ENCODE measurements around the gene UNCX. TPM values are rescaled to one million over a fixed set of nuclear protein-coding genes. Genes with fewer than 3 reads are reported as not detected.
"Not testable (repeated sequence)": the region's sequence is repeated elsewhere in the genome, so short reads cannot be mapped to it uniquely, and the experiment has no call there.

Gene UNCX
- total RNA-seq, 3 donors from 2014 or later, result not detected

DNA sequence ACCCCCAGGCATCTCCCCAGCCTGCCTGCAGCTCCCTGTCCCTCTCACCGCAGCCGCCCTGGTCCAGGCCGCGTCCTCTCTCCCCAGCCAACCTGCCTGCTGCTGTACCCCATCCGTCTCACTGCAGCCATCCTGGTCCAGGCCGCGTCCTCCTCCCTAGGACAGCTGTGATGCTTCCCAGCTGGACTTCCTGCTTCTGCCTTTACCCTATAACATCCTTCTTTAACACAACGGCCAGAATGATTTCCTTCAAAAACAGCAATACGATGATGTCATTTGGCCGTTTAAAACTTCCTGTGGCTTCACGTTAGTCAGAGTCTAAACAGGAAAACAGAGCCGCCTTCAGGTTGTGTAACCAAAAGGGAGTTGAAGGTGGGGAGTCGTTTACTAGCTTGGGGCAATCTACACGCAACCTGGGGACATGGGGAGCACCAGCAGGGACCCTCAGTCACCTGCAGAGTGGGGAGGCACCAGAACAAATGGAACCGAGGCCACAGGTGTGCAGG is 40.4 kb upstream of the UNCX start:
- Histone ChIP-seq H3K4me1 (no peaks in the 10 kb centered on the region), H3K9me3 (no peaks in the 10 kb centered on the region), H3K27me3 (peaks cover 0 to 41% of the 10 kb centered on the region in 2 donors), H3K36me3 (no peaks in the 10 kb centered on the region), H3K4me3 (no peak overlapping the region), H3K27ac (no peak overlapping the region)
- intact Hi-C loops (cut with DNase I; ENCODE audit: low total_unique reads), result no loop called here
- DNase-seq (ENCODE audit: low spot score in 2 of 2), result no peak
- TF ChIP-seq, protein P1, sequence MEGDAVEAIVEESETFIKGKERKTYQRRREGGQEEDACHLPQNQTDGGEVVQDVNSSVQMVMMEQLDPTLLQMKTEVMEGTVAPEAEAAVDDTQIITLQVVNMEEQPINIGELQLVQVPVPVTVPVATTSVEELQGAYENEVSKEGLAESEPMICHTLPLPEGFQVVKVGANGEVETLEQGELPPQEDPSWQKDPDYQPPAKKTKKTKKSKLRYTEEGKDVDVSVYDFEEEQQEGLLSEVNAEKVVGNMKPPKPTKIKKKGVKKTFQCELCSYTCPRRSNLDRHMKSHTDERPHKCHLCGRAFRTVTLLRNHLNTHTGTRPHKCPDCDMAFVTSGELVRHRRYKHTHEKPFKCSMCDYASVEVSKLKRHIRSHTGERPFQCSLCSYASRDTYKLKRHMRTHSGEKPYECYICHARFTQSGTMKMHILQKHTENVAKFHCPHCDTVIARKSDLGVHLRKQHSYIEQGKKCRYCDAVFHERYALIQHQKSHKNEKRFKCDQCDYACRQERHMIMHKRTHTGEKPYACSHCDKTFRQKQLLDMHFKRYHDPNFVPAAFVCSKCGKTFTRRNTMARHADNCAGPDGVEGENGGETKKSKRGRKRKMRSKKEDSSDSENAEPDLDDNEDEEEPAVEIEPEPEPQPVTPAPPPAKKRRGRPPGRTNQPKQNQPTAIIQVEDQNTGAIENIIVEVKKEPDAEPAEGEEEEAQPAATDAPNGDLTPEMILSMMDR (IDR thresholded peaks at IDR 0.05), result no peak
- TF ChIP-seq POLR2A (IDR thresholded peaks at IDR 0.05) (no peak), POLR2AphosphoS5 (IDR thresholded peaks at IDR 0.05) (no peak)

- Histone ChIP-seq H3K4me3 (no peak overlapping the region), H3K27ac (no peak overlapping the region), H3K27me3 (peaks cover 0 to 41% of the 10 kb centered on the region in 2 donors), H3K36me3 (no peaks in the 10 kb centered on the region), H3K4me1 (no peaks in the 10 kb centered on the region), H3K9me3 (no peaks in the 10 kb centered on the region)
- TF ChIP-seq, protein P1 (IDR thresholded peaks at IDR 0.05), result peak in 2 of 3 donors; percentile 22 to 35
- TF ChIP-seq POLR2AphosphoS5 (IDR thresholded peaks at IDR 0.05) (no peak), POLR2A (IDR thresholded peaks at IDR 0.05) (no peak)
- no peak for DNase-seq (ENCODE audit: low spot score in 2 of 2)
- intact Hi-C loops (cut with DNase I; ENCODE audit: low total_unique reads), result no loop called here
Measured at GRCh38 chr7:1193593-1194424, 38.9 kb upstream of the UNCX start.

DNA sequence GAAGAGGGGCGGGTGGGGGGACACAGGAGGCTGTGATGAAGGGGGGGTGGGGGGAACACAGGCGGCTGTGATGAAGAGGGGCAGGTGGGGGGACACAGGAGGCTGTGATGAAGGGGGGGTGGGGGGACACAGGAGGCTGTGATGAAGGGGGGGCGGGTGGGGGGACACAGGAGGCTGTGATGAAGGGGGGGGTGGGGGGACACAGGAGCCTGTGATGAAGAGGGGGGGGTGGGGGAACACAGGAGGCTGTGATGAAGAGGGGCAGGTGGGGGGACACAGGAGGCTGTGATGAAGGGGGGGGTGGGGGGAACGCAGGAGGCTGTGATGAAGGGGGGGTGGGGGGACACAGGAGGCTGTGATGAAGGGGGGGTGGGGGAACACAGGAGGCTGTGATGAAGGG is 36.2 kb upstream of the UNCX start:
- H3K4me1 ChIP-seq; H3K4me3 ChIP-seq; H3K27ac ChIP-seq; DNase-seq (ENCODE audit: low spot score in 2 of 2); intact Hi-C loops (cut with DNase I; ENCODE audit: low total_unique reads); H3K9me3 ChIP-seq; H3K36me3 ChIP-seq: not testable (repeated sequence)
- peaks cover 0 to 50% of the 10 kb centered on the region in 2 donors for H3K27me3 ChIP-seq

DNA sequence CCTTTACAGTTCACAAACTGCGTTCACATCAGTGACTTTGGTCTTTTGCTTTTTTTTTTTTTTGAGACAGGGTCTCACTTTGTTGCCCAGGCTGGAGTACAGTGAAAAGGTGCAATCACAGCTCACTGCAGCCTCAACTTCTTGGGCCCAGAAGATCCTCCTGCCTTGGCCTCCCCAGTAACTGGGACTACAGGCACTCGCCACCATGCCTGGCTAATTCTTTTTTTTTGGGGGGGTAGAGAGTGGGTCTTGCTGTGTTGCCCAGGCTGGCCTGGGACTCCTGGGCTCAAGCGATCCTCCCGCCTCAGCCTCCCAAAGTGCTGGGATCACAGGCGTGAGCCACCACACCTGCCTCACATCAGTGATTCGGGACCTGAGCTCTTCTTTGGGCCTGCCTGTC is 35.7 kb upstream of the UNCX start:
- Histone ChIP-seq H3K27ac (no peak overlapping the region), H3K4me1 (no peaks in the 10 kb centered on the region), H3K4me3 (no peak overlapping the region), H3K36me3 (no peaks in the 10 kb centered on the region), H3K9me3 (no peaks in the 10 kb centered on the region), H3K27me3 (peaks cover 0 to 53% of the 10 kb centered on the region in 2 donors)
- DNase-seq (ENCODE audit: low spot score in 2 of 2), result no peak
- intact Hi-C loops (cut with DNase I; ENCODE audit: low total_unique reads), result no loop called here
- TF ChIP-seq, protein P1 (IDR thresholded peaks at IDR 0.05), result no peak
- TF ChIP-seq POLR2AphosphoS5 (IDR thresholded peaks at IDR 0.05) (no peak), POLR2A (IDR thresholded peaks at IDR 0.05) (no peak)

GRCh38 chr7:1197997-1198625 is 34.6 kb upstream of the UNCX start:
- no peaks in the 10 kb centered on the region for H3K36me3 ChIP-seq
- H3K27ac ChIP-seq, result no peak overlapping the region
- H3K27me3 ChIP-seq, result peaks cover 0 to 45% of the 10 kb centered on the region in 2 donors
- no peak overlapping the region for H3K4me3 ChIP-seq
- TF ChIP-seq POLR2A (IDR thresholded peaks at IDR 0.05), result no peak
- TF ChIP-seq, protein P1 (IDR thresholded peaks at IDR 0.05), result no peak
- no peak for TF ChIP-seq POLR2AphosphoS5 (IDR thresholded peaks at IDR 0.05)
- no peaks in the 10 kb centered on the region for H3K4me1 ChIP-seq
- H3K9me3 ChIP-seq, result no peaks in the 10 kb centered on the region
- DNase-seq (ENCODE audit: low spot score in 2 of 2), result no peak
- intact Hi-C loops (cut with DNase I; ENCODE audit: low total_unique reads), result no loop called here

Measured in breast epithelium (tissue), 4 donors.